DMS 273 (cell line): ENCODE results near the gene RDH5.

Source experiments
- DNase-seq: peaks from one replicate; lab custom pipeline; 2025; ENCODE audit not compliant: unreplicated experiment; lab: John Stamatoyannopoulos, UW

RDH5 gene

DNA sequence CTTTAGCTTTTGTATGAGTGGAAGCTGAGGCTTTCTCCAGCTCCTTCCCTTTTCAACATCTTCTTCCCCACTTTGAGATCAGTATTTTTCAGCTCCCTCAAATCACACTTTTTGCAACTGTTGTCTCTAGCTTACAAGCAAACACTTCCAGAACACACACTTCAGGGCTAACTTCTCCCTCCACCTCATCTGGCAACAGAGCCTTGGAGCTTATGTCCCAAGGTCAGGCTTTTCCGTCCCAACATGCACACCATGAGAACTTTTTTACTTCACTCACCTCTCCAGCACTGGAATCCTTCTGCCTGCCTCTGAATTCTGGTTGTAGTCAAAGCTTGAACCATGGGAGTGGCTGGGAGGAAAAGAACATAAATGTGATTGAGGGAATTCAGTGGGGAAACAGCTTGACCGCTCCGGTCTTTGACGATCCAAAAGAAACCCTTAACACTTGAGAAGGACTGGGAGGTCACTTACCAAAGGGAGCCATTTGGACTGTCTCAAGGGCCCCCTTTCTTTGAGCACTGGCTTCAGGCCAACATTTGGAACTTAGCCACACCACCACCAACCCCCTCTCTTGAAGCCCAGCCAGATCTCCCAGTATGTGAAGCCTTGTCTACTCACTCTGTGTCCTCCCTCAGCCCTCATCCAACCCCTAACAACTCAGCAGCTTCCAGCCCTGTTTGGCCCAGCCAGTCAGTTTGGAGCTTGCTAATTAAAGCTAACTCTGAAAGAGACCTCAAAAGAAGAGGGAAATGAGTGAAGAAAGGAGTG, 8.2 kb upstream of the RDH5 start:
- peak; percentile 46 for DNase-seq

DNA sequence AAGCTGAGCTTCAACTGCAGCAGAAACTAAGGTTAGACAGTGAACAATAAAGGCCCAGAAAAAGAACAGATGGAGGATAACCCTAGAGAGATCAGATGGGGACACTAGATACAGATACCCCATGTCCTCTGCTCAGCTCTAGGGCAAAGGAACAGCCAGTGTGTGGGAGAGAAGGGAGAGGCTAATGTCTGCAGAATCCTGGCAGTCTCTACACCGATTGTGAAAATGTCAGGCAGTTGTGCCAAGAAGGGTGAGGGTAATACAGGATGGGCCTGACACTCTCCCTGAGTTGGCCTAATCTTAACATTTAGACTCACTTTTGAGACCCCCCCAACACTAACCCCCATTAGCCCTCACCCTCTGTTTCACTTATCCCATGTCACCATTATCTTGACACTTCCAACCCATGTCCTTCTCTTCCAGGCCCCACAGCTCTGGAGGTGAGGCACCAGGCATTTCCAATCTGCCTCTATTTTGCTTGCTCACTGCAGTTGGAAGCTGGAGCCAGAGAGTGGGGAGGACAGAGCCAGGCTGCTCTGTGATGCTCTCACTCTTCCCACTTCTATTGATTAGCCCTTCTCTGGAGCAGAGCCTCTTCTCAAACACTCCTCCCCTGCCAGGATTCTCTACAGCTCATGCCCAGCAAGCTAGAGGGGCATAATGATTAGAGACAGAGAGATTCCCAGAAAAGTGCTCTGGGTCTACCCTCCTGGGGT, 7.3 kb upstream of the RDH5 start:
- DNase-seq, result peak; percentile 19

DNA sequence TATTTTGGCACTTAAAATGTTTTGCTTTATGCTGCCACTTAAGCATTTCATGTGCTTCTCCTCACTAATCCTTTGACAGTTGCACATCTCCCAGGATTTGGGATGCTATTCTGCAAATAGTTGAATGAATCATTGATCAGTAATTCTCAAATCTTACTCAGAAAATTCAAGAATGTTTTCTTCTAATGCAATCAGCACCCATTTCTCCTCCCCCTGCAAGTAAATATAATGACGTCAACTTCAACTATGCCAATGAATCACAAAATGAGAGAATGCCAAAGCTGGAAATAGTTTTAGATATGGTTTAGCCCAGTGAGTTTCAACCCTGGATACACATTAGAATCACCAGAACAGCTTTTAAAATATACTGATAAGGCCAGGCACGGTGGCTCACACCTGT, 6.5 kb upstream of the RDH5 start:
- no peak for DNase-seq

DNA sequence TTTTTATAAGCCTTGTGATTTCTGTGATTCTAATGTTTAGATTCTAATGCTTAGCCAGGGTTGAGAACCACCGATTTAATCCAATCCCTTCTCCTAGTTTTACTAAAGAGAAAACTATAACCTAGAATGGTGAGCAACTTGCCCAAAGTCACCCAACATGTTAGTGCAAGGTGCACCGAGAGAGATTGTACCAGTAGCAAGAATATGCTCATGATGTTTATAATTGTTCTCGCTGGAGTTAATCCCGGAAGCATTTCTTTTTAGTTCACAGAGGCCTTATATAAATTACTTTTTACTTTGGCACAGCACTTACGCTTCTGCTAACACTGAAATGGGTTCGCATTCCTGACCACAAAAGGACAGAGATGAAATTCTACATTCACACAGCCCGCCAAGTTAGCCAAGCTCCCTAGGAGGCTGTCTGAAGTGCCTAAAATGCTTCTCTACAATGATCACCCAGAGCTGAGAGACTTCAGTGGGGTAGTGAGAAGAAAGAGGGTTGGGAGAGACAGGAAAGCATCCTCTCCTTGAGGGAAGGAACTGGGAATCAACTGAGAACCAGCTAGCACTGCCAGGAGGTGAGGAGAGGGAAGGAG, 4.9 kb upstream of the RDH5 start:
- DNase-seq, result no peak

- peak; percentile 97 for DNase-seq
Measured at GRCh38 chr12:55715833-55716581, 4.2 kb upstream of the RDH5 start, which contains the start of gene BLOC1S1. Gene BLOC1S1 (plus strand): TSS chr12:55716046. CDS start chr12:55716052, 6 bp downstream.

DNA sequence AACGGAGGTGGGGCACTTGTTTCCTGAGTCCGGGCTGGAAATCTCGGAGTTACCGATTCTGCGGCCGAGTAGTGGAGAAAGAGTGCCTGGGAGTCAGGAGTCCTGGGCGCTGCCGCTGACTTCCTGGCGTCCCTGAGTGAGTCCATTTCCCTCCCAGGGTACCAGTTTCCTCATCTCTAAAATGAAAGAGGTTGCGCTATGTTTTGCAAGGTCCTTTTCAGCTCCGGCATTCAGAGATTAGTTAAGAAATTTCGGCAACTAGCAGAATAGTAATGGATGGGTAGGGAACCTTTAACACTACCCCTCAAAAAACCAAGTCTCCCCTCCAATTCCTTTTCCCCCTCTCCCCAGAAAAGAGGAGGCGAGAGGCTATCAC, 3.6 kb upstream of the RDH5 start:
- no peak for DNase-seq

DNA sequence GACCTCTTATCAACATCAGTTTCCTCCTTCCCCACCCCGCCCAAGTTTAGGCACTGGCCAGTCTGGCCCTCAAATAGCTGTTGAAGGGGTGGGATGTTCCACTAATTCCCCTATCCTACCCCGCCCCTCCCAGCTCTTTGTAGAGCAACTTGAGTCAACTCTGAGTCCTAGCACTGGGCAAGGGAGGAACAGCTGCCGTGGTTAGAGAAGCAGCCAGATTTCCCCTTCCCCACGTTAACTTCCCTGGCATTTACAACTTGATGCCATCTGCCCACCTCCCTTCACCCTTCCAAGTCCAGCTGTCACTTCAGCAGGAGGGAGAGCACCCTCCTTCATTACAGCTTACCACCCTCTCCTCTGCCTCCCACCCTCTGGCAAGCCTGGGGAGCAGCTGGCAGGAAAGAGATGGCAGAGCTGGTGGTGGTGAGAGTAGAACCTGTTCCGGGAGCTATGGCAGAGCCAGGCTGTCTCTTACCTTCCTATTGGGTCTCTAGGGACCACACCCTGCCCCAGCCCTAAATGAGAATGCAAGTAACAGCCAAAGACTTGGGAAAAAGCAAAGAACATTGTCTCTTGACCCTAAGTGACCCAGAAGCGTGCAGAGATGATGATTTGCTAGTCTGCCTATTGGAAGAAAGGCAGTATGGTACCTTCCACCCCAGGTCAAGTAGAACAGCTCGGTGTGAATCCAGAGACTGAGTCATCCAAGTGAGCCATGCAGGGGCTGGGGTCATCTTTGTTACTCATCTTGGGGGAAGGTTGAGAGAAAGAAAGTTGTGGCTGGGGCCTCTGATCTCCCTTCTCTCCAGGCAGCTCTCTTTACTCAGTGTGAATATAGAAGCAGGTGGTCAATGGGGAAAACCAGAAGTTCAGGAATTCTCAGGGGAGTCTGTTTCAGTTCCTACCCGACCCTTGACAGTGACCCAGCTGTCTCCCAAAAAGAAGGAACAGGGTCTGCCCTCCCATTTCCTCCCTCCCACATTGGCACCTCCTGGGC, 2.9 kb upstream of the RDH5 start:
- DNase-seq, result peak; percentile 98

- no peak for DNase-seq
Measured at GRCh38 chr12:55718015-55718414, 2.2 kb upstream of the RDH5 start.

- DNase-seq, result peak; percentile 34
Measured at GRCh38 chr12:55718624-55719275, 1.4 kb upstream of the RDH5 start.

GRCh38 chr12:55719371-55719770, 822 bp upstream of the RDH5 start:
- no peak for DNase-seq

- DNase-seq, result peak; percentile 96
Measured at GRCh38 chr12:55720894-55721444, 776 bp downstream of the RDH5 start.

DNA sequence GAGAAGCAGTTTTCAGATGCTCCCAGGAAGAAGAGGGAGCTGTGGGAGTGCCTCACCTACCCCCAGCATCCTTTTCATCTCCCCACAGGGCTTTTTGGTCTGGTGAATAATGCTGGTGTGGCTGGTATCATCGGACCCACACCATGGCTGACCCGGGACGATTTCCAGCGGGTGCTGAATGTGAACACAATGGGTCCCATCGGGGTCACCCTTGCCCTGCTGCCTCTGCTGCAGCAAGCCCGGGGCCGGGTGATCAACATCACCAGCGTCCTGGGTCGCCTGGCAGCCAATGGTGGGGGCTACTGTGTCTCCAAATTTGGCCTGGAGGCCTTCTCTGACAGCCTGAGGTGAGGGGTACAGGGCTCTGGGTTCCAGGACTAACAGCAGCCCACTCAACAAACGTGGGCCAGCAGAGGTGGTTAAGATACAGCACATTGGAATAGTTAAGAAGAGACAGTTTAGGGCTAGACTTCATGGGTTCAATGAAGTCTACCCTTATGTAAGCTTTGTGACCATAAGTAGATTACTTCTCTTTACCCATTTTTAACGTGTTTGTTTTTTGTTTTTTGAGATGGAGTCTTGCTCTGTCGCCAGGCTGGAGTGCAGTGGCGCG, 1.5 kb downstream of the RDH5 start:
- DNase-seq, result peak; percentile 27

DNA sequence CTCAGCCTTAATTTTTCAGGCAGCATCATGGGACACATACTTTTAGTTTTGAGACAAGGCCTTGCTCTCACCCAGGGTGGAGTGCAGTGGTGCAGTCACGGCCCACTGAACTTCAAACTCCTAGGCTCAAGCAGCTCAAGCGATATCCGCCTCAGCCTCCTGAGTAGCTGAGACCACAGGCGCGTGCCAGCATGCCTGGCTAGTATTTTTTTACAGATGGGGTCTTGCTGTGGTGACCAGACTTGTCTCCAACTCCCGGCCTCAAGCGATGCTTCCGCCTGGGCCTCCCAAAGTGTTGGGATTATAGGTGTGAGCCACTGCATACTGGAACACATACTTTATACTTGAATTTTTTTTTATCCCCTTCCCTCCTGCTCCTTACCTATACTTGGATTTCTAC, 2.8 kb downstream of the RDH5 start:
- peak; percentile 14 for DNase-seq

GRCh38 chr12:55723516-55724225, 3.5 kb downstream of the RDH5 start:
- no peak for DNase-seq

DNA sequence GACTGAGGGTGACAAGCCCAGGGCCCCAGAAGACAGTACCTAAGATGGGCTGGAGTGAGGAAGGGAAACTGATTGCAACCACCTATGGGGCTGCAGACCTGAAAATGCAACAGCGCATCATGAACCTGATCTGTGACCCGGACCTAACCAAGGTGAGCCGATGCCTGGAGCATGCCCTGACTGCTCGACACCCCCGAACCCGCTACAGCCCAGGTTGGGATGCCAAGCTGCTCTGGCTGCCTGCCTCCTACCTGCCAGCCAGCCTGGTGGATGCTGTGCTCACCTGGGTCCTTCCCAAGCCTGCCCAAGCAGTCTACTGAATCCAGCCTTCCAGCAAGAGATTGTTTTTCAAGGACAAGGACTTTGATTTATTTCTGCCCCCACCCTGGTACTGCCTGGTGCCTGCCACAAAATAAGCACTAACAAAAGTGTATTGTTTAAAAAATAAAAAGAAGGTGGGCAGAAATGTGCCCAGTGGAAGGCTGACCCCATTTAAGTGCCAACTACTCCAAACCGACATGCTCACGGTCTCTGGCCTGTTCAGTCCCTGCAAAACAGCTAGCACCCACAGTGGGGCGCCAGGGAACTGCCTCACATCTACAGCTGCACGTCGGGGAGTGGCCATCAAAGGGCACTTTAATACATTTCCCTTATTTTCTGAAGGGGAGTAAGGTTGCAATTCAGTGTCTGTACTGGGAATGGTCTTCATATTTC, 4.2 kb downstream of the RDH5 start:
- peak; percentile 80 for DNase-seq

GRCh38 chr12:55724940-55725309, 4.7 kb downstream of the RDH5 start:
- peak; percentile 63 for DNase-seq

DNA sequence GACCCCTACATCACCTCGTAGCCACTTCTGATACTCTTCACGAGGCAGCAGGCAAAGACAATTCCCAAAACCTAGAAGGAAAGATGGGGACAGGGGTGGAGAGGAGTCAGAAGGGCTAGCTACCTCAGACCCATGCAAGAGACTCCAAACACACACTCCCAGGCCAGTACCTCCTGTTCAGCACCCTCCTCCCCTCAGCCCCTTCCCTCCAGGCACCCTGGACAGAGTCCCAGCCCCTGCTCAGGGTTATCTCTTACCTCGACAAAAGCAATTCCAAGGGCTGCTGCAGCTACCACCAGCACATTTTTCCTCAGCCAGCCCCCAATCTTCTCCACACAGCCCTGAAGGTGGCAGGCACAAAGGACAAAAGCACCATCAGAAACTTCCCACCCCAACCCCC, 5.4 kb downstream of the RDH5 start:
- no peak for DNase-seq

DNA sequence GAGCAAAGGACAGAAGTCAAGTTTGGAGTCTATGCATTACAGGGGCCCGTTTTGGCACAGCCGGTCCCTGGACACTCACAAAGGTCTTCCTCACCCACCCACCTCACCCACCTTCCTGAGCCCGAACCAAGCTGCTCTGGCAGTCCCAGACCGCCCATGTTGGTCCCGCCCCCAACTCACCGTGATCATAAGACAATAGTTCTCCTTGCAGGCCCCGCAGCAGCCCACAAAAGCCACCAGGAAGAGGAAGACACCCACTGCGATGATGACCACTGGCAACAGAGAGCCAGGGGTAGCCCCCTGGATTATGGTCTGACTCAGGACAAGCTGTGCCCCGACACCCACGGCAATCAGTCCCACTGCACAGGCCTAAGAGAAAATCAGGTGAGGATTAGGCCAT, 6.8 kb downstream of the RDH5 start:
- DNase-seq, result no peak
